Measurements from ENCODE around the gene RFX7. TPM values are rescaled to one million over a fixed set of nuclear protein-coding genes. Genes with fewer than 3 reads are reported as not detected.

Gene RFX7
- total RNA-seq, 1 experiment from 2014 or later = 18.1 TPM

DNA sequence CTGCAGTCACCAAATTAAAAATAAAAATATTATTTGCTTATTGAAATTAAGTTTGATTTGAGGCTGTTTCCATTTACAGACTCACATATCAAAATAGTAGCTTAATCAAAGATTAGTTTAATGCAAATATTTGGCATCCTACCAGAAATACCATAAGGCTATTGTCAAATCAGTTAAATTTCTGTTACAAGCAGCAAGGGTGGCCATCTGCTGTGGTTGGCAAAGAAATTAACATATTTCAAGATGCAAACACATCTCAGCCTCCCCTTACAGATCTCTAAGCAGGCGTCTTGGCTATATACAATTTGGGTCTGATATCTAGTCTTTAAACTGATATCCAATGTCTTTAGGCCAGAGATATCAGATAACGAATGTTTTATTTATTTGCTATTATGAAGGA lies 167.0 kb downstream of the RFX7 start:
- BruUV-seq (replicated peaks) = no TSS peak
- no peaks in the 10 kb centered on the region for H3K79me2 ChIP-seq (ENCODE audit: insufficient read depth, low read length)
- H3K4me1 ChIP-seq (ENCODE audit: control insufficient read depth in 1 of 2, insufficient read depth in 2 of 2, low read length in 2 of 2) = no peaks in the 10 kb centered on the region
- no peaks in the 10 kb centered on the region for H3K9me3 ChIP-seq (ENCODE audit: control insufficient read depth in 1 of 2, insufficient read depth in 1 of 2, low read depth in 1 of 2, low read length in 2 of 2)
- RAD21 ChIA-PET (ENCODE audit: low non-redundant PET in 1 of 2, low total read pairs in 2 of 2, uncharacterized antibody in 2 of 2, unreplicated experiment in 2 of 2) = no interaction called here
- H3K36me3 ChIP-seq (ENCODE audit: control insufficient read depth in 1 of 2, insufficient read depth in 2 of 2, low read length in 2 of 2) = no peaks in the 10 kb centered on the region
- no peaks in the 10 kb centered on the region for H3K9me2 ChIP-seq (ENCODE audit: insufficient read depth)
- no peaks in the 10 kb centered on the region for H3K27me3 ChIP-seq (ENCODE audit: insufficient read depth, low read length)
- H3K4me2 ChIP-seq (ENCODE audit: low read length) = no peak overlapping the region
- POLR2A ChIA-PET = no interaction called here
- no peak overlapping the region for H3K4me3 ChIP-seq (replicated peaks in 1 of 2; ENCODE audit: low read depth in 1 of 2, low read length in 2 of 2)
- DNase-seq (ENCODE audit: low read depth, low spot score) (no peak), ATAC-seq (no peak)
- no peak overlapping the region for H3K9ac ChIP-seq (ENCODE audit: low read length)
- CTCF ChIA-PET = no interaction called here
- no peak overlapping the region for H2AFZ ChIP-seq (ENCODE audit: low read depth, low read length, poor library complexity, severe bottlenecking)
- no peaks in the 10 kb centered on the region for H4K20me1 ChIP-seq (ENCODE audit: insufficient read depth)
- intact Hi-C loops (cut with micrococcal nuclease) = no loop called here
- TF ChIP-seq JUND (IDR thresholded peaks at IDR 0.05) (no peak), ZFX (IDR thresholded peaks at IDR 0.05) (no peak), EZH2phosphoT487 (IDR thresholded peaks at IDR 0.05; ENCODE audit: borderline replicate concordance) (no peak), SIN3A (IDR thresholded peaks at IDR 0.05; ENCODE audit: low read depth) (no peak), YY1 (IDR thresholded peaks at IDR 0.05; ENCODE audit: extremely low read depth, insufficient replicate concordance, low read depth, low read length) (no peak)
- H3K27ac ChIP-seq (ENCODE audit: low read depth, low read length) = no peak overlapping the region

DNA sequence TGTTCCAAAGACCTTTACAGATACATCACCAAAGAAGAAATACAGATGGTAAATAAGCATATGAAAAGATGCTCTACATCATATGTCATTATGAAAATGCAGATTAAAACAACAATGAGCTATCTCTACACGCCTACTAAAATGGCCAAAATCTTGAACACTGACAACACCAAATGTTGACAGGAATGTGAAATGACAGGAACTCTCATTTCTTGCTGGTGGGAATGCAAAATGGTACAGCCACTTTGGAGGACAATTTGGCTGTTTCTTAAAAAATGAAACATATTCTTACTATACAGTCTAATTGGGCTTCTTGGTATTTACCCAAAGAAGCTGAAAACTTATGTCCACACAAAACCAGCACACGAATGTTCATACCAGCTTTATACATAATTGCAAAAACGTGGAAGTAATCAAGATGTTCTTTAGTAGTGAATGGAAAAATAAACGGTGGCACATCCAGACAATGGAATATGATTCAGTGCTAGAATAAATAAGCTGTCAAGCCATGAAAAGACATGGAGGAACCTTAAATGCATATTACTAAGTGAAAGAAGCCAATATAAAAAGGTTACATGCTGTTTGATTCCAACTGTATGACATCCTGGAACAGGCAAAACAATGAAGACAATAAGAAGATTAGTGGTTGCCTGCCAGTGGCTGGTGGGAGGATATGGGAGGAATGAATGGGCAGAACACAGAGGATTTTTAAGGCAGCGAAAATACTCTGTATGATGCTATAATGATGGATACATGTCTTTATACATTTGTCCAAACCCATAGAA lies 169.0 kb downstream of the RFX7 start:
- ChIA-PET RAD21 (ENCODE audit: low non-redundant PET in 1 of 2, low total read pairs in 2 of 2, uncharacterized antibody in 2 of 2, unreplicated experiment in 2 of 2) (interaction anchor here in 1 of 2 experiments (0.5 kb wide), 1 partner anchor 37 kb away, joined by 3 read pairs; no protein-coding TSS in a partner anchor), POLR2A (interaction anchor here (0.6 kb wide), 1 partner anchor 109 kb away, joined by 3 read pairs; no protein-coding TSS in a partner anchor), CTCF (no interaction called here)
- no TSS peak for BruUV-seq (replicated peaks)
- no peak overlapping the region for H2AFZ ChIP-seq (ENCODE audit: low read depth, low read length, poor library complexity, severe bottlenecking)
- H3K9me2 ChIP-seq (ENCODE audit: insufficient read depth) = no peaks in the 10 kb centered on the region
- no peak overlapping the region for H3K27ac ChIP-seq (ENCODE audit: low read depth, low read length)
- H3K4me1 ChIP-seq (ENCODE audit: control insufficient read depth in 1 of 2, insufficient read depth in 2 of 2, low read length in 2 of 2) = no peaks in the 10 kb centered on the region
- H3K4me2 ChIP-seq (ENCODE audit: low read length) = no peak overlapping the region
- no peak overlapping the region for H3K4me3 ChIP-seq (replicated peaks in 1 of 2; ENCODE audit: low read depth in 1 of 2, low read length in 2 of 2)
- H3K79me2 ChIP-seq (ENCODE audit: insufficient read depth, low read length) = no peaks in the 10 kb centered on the region
- ATAC-seq (no peak), DNase-seq (ENCODE audit: low read depth, low spot score) (no peak)
- no peak overlapping the region for H3K9ac ChIP-seq (ENCODE audit: low read length)
- H3K9me3 ChIP-seq (ENCODE audit: control insufficient read depth in 1 of 2, insufficient read depth in 1 of 2, low read depth in 1 of 2, low read length in 2 of 2) = no peaks in the 10 kb centered on the region
- intact Hi-C loops (cut with micrococcal nuclease) = no loop called here
- no peaks in the 10 kb centered on the region for H4K20me1 ChIP-seq (ENCODE audit: insufficient read depth)
- no peaks in the 10 kb centered on the region for H3K27me3 ChIP-seq (ENCODE audit: insufficient read depth, low read length)
- H3K36me3 ChIP-seq (ENCODE audit: control insufficient read depth in 1 of 2, insufficient read depth in 2 of 2, low read length in 2 of 2) = no peaks in the 10 kb centered on the region
- TF ChIP-seq, protein P1, sequence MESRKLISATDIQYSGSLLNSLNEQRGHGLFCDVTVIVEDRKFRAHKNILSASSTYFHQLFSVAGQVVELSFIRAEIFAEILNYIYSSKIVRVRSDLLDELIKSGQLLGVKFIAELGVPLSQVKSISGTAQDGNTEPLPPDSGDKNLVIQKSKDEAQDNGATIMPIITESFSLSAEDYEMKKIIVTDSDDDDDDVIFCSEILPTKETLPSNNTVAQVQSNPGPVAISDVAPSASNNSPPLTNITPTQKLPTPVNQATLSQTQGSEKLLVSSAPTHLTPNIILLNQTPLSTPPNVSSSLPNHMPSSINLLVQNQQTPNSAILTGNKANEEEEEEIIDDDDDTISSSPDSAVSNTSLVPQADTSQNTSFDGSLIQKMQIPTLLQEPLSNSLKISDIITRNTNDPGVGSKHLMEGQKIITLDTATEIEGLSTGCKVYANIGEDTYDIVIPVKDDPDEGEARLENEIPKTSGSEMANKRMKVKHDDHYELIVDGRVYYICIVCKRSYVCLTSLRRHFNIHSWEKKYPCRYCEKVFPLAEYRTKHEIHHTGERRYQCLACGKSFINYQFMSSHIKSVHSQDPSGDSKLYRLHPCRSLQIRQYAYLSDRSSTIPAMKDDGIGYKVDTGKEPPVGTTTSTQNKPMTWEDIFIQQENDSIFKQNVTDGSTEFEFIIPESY (IDR thresholded peaks at IDR 0.05; ENCODE audit: extremely low read depth, insufficient replicate concordance, low read length) = no peak
- no peak for TF ChIP-seq ELF1 (IDR thresholded peaks at IDR 0.05; ENCODE audit: borderline replicate concordance, low read depth)
- no peak for TF ChIP-seq FOSL1 (IDR thresholded peaks at IDR 0.05; ENCODE audit: low read depth)
- TF ChIP-seq, protein P2, sequence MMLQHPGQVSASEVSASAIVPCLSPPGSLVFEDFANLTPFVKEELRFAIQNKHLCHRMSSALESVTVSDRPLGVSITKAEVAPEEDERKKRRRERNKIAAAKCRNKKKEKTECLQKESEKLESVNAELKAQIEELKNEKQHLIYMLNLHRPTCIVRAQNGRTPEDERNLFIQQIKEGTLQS (IDR thresholded peaks at IDR 0.05) = no peak
- TF ChIP-seq EZH2 (IDR thresholded peaks at IDR 0.05) = no peak
- TF ChIP-seq, protein P3, sequence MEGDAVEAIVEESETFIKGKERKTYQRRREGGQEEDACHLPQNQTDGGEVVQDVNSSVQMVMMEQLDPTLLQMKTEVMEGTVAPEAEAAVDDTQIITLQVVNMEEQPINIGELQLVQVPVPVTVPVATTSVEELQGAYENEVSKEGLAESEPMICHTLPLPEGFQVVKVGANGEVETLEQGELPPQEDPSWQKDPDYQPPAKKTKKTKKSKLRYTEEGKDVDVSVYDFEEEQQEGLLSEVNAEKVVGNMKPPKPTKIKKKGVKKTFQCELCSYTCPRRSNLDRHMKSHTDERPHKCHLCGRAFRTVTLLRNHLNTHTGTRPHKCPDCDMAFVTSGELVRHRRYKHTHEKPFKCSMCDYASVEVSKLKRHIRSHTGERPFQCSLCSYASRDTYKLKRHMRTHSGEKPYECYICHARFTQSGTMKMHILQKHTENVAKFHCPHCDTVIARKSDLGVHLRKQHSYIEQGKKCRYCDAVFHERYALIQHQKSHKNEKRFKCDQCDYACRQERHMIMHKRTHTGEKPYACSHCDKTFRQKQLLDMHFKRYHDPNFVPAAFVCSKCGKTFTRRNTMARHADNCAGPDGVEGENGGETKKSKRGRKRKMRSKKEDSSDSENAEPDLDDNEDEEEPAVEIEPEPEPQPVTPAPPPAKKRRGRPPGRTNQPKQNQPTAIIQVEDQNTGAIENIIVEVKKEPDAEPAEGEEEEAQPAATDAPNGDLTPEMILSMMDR (IDR thresholded peaks at IDR 0.05 in 2 of 3, conservative IDR thresholded peaks at IDR 0.05 in 1 of 3; ENCODE audit: borderline replicate concordance in 1 of 3, insufficient read depth in 1 of 3, low read depth in 2 of 3, low read length in 2 of 3) = no peak
- no peak for TF ChIP-seq POLR2A (IDR thresholded peaks at IDR 0.05; ENCODE audit: borderline replicate concordance, extremely low read depth, insufficient read depth, insufficient read length)
- no peak for TF ChIP-seq SIN3A (IDR thresholded peaks at IDR 0.05; ENCODE audit: low read depth)
- TF ChIP-seq CEBPB (IDR thresholded peaks at IDR 0.05; ENCODE audit: low read depth) = no peak
